ENCODE data around the gene ATP11A.
"Not testable (repeated sequence)": the region's sequence is repeated elsewhere in the genome, so short reads cannot be mapped to it uniquely, and the experiment has no call there.

Gene ATP11A

DNA sequence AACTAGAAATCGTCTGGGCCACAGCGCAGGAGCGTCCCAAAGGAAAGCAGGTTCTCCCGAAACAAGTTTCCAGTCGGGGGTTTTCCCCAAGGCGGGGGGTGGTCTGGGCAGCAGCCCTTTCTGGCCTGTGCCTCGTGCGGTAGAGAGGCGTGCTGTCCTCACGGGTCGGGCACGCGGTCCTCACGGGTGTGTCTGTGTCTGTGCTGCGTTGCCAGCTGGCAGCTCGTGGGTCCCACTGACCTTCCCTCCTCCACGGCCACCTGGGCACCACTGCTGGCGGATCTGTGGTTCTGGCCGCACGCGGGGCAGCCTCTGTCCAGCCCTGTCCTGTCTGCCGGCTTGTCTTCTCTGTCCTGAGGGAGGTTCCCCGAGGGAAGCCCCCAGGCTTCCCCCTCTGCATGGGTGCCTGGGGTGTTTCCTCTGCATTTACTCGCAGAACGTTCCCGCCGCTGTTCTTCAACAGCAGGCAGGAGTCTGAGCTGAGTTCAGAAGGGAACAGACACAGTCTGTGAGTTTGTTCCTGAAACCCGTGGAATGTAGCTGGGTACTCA lies 181.0 kb downstream of the ATP11A start:
- FAIRE-seq: no peak

DNA sequence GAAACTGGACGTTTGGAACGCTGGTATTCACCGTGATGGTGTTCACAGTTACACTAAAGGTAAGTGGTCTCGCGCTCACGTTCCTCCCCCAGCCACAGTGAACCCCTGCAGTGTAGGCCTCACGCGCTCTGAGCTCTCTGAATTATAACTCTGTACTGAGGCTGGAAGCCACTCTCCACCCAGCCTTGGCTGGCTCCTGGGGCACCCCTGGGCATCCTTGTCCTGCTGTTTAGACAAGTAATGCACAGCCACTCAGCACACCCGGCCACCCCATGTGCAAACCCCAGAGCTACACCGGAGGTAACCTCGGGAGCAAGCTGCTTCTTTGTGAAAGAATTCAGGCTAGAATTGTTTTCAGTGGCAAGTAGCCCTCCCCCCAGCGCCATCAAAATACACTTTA lies 181.9 kb downstream of the ATP11A start:
- FAIRE-seq: no peak

DNA sequence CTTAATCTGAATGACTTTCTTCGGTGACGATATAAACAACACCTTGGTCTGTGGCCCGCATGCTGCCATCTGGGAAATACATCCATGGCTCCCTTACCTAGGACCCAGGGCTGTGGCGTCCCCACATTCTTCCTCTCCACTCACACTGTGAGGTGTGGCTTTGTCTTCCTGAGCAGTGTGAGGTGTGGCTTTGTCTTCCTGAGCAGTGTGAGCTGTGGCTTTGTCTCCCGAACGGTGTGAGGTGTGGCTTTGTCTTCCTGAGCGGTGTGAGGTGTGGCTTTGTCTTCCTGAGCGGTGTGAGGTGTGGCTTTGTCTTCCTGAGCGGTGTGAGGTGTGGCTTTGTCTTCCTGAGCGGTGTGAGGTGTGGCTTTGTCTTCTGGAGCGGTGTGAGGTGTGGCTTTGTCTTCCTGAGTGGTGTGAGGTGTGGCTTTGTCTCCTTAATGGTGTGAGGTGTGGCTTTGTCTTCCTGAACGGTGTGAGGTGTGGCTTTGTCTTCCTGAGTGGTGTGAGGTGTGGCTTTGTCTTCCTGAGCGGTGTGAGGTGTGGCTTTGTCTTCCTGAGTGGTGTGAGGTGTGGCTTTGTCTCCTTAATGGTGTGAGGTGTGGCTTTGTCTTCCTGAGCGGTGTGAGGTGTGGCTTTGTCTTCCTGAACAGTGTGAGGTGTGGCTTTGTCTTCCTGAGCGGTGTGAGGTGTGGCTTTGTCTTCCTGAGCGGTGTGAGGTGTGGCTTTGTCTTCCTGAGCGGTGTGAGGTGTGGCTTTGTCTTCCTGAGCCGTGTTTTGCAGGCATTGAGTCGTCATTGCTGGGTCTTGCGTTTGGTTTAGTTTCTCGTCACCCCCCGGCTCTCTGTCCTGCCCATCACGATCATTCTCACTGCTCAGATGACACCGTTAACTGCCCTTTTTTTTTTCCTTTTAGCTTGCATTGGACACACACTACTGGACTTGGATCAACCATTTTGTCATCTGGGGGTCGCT lies 183.1 kb downstream of the ATP11A start:
- not testable (repeated sequence) for FAIRE-seq

DNA sequence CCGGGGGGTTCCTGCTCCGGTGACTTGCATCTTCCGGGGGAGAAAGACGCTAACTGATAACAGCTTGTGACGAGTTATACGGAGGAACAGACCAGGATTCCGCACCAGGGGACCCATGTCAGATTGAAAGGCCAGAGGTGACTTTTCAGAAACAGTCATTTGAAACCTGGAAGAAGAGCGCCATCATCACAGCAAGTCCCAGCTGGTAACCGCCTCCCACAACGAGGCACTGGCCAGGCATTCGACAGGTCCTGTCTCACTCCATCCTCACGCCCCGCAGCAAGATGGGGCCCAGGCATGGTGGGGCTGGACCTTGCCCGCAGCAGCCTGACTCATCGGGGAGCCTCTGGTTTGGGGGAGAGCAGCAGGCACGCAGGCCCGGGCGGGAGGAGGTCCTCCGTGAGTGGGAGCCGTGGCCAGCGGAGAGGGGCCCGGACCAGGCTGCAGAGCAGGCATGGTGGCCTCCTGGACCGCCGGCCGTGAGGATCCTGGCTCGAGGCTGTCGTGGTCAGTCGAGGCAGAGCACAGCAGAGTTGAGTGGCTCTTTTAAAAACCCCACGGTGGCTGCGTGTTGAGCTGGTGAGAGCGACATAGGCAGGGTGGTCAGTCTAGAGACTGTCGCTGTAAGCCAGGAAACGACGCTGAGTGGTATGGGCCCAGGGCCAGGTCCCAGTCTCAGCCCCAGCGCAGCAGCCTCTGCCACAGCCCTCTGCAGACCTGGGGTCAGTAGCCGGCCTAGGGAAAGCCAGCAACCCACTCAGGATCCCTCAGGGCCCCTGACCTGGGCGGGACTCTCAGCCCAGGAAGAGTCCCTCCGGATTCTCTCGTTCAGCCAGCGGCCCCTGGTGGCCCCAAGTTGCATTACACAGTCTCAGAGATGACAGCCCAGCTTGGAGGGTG lies 184.3 kb downstream of the ATP11A start:
- no peak for FAIRE-seq

DNA sequence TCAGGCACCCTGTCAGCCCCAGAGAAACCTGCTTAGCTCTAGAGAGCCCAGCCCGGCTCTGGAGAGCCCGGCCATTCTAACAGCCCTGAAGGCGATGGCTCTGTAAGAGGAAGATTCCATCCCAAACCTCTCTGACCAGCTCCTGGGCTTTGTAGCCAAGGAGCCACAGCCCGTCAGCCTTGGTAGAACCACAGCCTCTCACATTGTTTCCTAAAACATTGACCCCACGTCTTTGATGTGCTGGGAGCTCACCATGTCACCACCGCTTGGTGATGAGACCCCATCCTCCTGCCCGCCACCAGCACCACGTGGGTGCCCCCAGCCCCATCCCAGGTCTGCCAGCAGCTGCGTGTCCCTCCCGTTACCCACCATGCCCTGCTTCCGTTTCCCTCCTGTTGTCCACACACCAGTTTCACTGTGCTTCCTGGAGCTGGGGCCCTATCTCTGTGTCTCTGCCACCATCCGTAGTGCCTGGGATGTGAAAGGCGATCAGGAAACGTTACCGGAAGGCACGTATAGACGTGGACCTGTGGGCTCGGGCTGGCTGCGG lies 185.0 kb downstream of the ATP11A start:
- no peak for FAIRE-seq

DNA sequence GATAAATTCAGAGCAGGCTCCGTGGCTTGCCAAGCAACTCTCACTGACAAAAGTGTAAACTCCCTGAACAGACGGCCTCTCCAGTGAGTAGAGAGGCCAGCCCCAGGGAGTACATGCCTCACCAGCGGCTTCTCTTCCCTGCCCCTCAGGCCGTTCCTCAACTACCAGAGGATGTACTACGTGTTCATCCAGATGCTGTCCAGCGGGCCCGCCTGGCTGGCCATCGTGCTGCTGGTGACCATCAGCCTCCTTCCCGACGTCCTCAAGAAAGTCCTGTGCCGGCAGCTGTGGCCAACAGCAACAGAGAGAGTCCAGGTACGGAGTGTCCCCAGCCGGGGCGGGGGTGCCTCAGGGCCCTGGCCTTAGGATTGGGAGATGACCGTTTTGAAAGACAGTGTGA lies 185.8 kb downstream of the ATP11A start:
- no peak for FAIRE-seq

DNA sequence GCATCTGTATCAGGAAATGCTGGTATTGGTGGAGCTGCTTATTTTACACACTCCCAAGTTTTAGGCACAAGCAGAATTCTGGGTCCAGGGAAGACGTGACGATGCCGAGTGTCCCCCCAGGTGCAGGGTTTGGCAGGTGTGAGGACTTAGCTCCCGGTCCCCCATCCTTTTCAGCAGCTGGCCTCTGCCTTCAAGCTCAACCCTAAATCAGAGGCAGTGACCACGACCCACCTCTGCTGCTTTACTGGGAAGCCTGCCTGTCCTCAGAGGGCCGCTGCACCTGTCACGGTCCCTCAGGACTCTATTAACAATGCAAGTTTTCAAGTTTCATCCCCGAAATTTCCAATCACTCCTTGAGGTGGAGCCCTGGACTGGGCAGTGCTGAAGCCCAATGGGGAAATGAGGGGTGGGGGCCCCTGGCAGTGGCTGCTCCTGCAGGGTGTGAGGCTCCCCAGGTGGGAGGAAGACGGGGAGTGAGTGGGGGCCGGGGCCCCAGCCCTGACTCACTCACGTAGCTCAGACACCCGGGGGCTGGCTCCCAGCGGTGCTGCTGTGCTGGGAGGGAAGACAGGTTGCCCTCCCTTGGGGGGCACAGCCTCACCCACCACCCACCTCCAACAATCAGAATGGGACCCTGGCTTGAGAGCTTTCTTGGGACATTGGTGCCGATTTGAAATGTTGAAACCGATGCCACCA lies 186.6 kb downstream of the ATP11A start:
- FAIRE-seq: no peak

DNA sequence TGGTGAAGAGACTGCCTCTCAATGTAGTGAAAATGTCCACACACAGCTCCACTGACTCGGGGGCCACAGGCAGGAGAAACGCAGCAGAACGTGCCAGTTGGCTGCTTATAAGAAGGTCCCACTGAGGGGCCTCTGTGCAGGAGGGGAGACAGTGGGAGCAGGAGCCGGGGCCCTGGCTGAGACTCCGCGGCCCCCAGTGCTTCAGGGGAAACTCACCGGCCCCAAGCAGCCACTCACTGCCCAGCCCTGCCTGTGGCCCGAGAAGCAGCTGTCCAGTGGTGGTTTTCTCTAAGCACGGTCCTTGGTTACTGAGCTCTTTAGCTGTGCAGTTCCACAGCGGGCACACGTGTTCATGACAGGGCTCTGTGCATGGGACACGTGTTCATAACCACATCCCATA lies 187.2 kb downstream of the ATP11A start:
- FAIRE-seq: no peak

DNA sequence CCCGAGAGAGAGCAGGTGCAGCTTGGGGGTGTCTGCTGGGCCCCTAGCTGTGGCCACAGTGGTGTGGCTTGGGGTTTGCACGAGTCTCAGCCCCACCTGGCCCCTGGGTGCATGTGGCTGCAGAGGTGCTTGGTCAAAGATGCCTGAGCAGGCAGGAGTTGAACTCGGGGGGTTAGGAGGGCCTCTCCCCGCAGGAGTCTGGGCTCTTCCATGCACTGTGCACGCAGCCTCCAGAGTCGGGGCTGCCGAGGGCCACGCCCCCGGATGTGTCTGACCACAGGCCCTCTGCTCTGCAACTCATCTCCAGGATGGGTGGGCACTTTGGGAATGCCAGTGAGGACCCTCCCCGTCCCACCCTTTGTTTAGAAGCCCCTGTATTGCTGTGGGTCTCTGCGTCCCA lies 187.7 kb downstream of the ATP11A start:
- no peak for FAIRE-seq

DNA sequence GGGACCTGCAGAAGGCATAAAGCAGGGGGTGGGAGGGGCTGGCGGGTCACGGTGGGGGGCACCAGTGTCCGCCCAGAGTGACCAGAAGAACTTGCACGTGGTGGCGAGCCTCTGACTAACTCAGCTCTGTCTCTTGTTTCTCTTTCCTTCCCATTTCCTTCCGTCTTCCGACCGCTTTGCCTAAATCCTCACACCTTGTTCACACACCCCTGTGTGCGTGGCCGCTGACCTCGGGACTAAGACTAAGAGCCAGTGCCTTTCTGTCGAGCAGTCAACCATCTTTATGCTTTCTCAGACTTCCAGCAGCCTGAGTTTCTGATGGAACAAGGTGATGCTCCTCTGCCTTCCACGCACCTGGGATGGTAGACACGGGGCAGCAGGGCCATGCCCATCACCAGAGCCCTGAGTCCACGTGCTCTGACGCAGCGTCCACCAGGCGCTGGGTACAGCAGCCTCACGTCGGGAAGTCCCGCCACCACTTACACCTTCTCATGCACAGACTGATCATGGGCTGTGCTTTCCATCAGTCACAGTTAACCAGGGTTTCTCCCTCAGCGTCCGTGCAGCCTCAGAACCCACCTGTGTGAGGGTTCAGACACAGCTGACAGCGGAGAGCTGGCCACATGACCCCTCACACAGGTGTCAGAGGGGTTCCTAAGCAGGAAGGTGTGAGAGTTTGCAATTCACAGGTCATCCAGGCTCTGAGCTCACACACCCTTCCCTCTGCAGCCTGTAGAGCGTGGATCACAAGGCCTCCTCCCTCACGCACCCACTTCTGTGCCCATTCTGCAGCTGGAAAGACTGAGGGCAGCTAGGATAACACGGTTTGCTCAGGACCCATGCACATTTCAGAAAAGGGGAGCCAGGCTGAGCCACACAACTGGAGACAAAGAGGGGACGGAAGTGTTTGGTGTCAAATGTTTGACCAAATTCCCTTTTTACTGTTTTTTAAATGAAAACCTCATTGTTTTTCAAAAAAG lies 188.4 kb downstream of the ATP11A start:
- no peak for FAIRE-seq

DNA sequence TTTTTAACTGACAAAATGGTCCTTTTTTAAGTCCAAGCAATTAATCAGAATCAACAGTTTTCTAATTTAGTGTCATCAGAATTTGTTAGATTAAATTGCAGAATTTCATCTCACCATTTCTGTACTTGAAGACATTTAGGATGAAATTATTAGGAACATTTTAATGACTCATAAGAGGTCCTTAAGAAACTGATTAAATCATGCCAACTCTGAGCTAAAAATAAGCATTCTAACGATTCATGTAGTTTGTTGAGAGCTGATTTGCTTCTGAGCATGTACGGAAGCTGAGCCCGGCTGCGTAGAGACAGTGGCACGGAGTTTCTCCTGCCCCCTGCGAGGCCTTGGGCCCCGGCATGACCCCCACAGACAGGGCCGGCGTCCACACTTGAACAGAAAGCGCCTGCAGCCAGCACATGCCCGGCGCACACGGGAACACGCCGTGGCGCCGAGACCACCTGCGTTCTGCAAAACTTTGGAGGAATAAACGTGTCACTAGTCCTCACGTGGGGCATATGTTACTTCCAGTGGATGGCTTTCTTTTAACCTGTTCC lies 189.5 kb downstream of the ATP11A start:
- no peak for FAIRE-seq

DNA sequence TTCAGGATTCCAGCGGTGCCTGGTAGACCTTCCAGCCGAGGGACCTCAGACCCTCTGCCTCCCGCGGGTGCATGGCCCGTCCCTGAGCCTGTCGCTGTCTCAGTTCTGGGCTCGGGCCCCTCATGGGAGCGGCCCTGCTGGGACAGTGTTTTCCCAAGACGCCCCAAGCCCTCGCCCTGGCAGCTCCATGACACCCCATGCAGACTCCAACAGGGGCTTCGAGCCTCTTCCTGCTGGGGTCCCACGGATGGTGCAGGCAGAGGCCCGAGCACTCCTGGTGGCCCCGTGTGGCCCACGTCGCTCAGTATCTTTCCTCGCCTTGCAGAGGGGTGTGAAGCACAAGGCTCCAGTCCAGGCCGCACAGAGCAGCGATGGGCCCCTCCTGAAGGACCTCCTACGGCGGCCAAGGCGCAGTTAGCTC lies 190.4 kb downstream of the ATP11A start:
- FAIRE-seq: no peak

DNA sequence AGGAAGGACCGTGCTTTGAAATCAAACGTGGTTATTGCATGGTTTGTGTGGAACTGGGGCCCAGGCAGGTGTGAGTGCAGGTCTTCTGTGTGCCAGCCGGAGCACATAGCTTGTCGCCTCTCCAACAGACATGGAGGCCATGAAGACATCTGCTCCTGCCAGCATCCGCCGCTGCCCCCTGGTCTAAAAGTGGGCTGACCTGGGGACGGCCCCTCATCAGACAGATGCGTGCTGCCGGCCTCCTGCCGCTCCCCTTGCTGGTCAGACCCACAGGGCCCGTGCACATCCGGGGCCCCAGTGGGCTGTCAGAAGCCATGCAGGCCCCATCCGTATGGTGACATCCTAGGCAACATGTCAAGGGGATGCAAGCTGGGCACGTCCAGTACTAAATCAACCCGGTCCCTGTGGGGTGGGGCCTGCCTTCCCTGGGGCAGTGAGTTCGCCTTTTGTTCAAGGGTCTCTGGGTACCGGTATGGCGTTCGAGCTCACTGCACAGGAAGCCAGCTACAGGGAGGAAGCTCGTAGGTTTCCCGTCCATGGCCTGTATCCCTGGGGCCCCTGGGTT lies 191.2 kb downstream of the ATP11A start:
- no peak for FAIRE-seq

DNA sequence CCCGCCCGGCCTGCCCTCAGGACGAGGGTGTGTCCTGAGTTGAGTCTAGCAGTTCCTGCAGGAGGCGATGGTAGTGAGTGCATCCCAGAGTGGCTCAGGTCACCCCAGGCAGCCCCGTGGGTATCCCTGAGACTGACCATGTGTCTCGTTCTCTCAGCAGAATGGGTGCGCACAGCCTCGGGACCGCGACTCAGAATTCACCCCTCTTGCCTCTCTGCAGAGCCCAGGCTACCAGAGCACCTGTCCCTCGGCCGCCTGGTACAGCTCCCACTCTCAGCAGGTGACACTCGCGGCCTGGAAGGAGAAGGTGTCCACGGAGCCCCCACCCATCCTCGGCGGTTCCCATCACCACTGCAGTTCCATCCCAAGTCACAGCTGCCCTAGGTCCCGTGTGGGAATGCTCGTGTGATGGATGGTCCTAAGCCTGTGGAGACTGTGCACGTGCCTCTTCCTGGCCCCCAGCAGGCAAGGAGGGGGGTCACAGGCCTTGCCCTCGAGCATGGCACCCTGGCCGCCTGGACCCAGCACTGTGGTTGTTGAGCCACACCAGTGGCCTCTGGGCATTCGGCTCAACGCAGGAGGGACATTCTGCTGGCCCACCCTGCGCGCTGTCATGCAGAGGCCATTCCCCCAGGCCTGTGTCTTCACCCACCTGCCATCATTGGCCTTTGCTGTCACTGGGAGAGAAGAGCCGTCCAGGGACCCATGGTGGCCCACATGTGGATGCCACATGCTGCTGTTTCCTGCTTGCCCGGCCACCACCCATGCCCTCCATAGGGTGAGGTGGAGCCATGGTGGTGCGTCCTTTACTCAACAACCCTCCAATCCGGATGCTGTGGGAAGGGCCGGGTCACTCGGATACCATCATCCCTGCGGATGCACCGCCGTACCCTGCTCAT lies 192.1 kb downstream of the ATP11A start:
- no peak for FAIRE-seq

DNA sequence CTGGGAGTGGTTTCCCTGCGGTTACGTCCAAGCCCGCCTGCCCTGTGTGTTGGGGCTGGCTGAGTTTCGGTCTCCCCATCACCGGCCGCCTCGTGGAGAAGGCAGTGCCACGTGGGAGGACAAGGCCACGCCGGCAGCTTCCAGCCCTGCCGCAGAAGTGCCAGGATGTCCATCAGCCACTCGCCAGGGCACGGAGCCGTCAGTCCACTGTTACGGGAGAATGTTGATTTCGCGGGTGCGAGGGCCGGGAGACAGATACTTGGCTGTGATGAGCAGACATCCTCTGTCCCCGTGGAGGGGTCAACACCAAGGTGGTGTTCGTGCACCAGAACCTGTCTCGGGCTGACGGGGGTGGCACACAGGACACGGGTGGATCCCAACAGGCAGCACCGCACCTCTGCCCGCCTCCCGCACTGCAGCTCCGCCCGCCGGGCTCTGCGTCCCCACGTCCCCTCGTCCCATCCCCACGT lies 192.8 kb downstream of the ATP11A start:
- FAIRE-seq: no peak

DNA sequence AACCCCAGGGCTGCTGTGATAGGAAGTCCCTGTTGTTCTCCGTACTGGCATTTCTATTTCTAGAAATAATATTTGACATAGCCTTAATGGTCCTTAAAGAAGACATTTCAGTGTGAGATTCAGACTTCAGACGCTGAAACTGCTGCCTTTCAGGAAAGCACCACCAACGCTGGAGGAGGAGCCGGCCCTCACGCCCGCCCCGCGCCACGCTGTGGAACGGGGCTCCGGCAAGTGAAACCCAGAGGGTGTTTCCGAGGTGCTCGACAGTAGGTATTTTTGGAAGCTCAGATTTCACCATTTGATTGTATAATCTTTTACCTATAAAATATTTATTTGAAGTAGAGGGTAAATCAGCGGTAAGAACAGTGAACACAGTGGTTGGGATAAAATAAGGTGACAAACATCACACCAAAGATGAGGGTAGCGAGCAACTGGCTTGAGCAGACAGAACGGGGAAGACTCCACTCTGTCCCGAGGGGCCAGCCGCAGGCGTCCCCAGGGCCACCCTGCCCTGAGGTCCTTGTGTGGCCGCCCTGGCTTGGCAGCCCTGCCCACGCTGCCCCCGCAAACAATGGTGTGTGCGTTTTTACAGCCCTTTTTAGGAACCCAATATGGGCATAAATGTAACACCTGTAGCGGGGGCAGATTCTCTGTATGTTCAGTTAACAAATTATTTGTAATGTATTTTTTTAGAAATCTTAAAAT lies 193.6 kb downstream of the ATP11A start:
- FAIRE-seq: no peak

DNA sequence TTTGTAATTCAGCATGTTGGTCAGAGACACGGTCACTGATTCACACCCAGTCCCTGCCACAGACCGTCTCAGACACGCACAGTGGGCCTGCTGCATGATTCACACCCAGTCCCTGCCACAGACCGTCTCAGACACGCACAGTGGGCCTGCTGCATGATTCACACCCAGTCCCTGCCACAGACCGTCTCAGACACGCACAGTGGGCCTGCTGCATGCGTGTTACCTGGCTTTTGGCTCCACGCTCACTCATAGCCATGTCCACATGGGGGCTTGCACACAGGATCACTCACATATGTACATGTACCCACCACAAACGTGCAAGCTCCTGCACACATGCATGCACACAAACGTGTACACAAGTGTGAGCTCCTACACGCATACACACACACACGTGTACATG lies 194.9 kb downstream of the ATP11A start:
- not testable (repeated sequence) for FAIRE-seq

DNA sequence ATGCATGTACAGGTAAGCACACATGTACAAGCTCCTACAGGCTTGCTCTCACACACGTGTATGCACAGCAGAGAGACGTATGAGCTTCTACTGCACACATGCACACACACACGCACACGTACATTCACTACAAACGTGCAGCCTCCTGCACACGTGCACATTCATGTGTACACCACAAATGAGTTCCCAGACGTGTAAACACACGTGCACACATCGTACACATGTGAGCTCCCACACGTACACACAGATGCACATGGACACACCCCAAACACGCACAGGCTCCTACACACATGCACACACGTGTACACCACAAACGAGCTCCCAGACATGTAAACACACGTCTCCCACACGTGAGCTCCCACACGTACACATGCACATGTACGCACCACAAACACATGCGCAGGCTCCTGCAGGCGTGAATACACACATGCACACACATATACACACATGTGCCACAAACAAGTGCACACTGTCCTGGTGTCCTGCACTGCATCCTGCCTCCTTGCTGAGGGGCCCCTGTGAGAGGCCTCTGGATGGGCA lies 195.5 kb downstream of the ATP11A start:
- no peak for FAIRE-seq
